ENCODE measurements around the gene CDH12. TPM values are rescaled to one million over a fixed set of nuclear protein-coding genes. Genes with fewer than 3 reads are reported as not detected.
"Not testable (repeated sequence)": the region's sequence is repeated elsewhere in the genome, so short reads cannot be mapped to it uniquely, and the experiment has no call there.

CDH12 gene
- total RNA-seq, 1 donor from 2014 or later: not detected

- DNase-seq (no peak), ATAC-seq (no peak)
- intact Hi-C loops (cut with micrococcal nuclease): no loop called here
Measured at GRCh38 chr5:22596404-22596970, 256.7 kb downstream of the CDH12 start.

GRCh38 chr5:22594491-22594890 is 258.7 kb downstream of the CDH12 start:
- intact Hi-C loops (cut with micrococcal nuclease): no loop called here
- ATAC-seq (no peak), DNase-seq (no peak)

GRCh38 chr5:22593592-22593991 is 259.6 kb downstream of the CDH12 start:
- DNase-seq: no peak
- ATAC-seq: no peak
- intact Hi-C loops (cut with micrococcal nuclease): no loop called here

- ATAC-seq (no peak), DNase-seq (no peak)
- intact Hi-C loops (cut with micrococcal nuclease): no loop called here
Measured at GRCh38 chr5:22591461-22591860, 261.7 kb downstream of the CDH12 start.

GRCh38 chr5:22590677-22591268 is 262.4 kb downstream of the CDH12 start:
- ATAC-seq: no peak
- intact Hi-C loops (cut with micrococcal nuclease): no loop called here
- no peak for DNase-seq

GRCh38 chr5:22577711-22578110 is 275.4 kb downstream of the CDH12 start:
- no peak for ATAC-seq
- DNase-seq: no peak
- intact Hi-C loops (cut with micrococcal nuclease): no loop called here

- no peak for ATAC-seq
- DNase-seq: no peak
- intact Hi-C loops (cut with micrococcal nuclease): no loop called here
Measured at GRCh38 chr5:22577006-22577405, 276.1 kb downstream of the CDH12 start.

- no peak for ATAC-seq
- intact Hi-C loops (cut with micrococcal nuclease): no loop called here
- no peak for DNase-seq
Measured at GRCh38 chr5:22572941-22573340, 280.2 kb downstream of the CDH12 start.

- intact Hi-C loops (cut with micrococcal nuclease): no loop called here
- ATAC-seq: no peak
Measured at GRCh38 chr5:22567983-22568382, 285.2 kb downstream of the CDH12 start.

GRCh38 chr5:22560147-22560546 is 293.0 kb downstream of the CDH12 start:
- intact Hi-C loops (cut with micrococcal nuclease): no loop called here
- DNase-seq: no peak
- ATAC-seq: no peak

More at GRCh38 chr5:22567983-22568382, 285.2 kb downstream of the CDH12 start:
- DNase-seq: no peak

- DNase-seq (no peak), ATAC-seq (no peak)
- intact Hi-C loops (cut with micrococcal nuclease): no loop called here
Measured at GRCh38 chr5:22557251-22557650, 295.9 kb downstream of the CDH12 start.

GRCh38 chr5:22554475-22554874 is 298.7 kb downstream of the CDH12 start:
- no peak for DNase-seq
- ATAC-seq: no peak
- intact Hi-C loops (cut with micrococcal nuclease): no loop called here

- ATAC-seq (no peak), DNase-seq (no peak)
- intact Hi-C loops (cut with micrococcal nuclease): no loop called here
Measured at GRCh38 chr5:22549876-22550671, 303.1 kb downstream of the CDH12 start.

GRCh38 chr5:22542340-22542739 is 310.8 kb downstream of the CDH12 start:
- intact Hi-C loops (cut with micrococcal nuclease): no loop called here
- ATAC-seq: no peak
- no peak for DNase-seq

GRCh38 chr5:22541037-22541436 is 312.1 kb downstream of the CDH12 start:
- intact Hi-C loops (cut with micrococcal nuclease): no loop called here
- DNase-seq (no peak), ATAC-seq (no peak)

GRCh38 chr5:22539762-22540161 is 313.4 kb downstream of the CDH12 start:
- no peak for ATAC-seq
- intact Hi-C loops (cut with micrococcal nuclease): no loop called here
- no peak for DNase-seq

- intact Hi-C loops (cut with micrococcal nuclease): no loop called here
- DNase-seq (no peak), ATAC-seq (no peak)
Measured at GRCh38 chr5:22531986-22532385, 321.2 kb downstream of the CDH12 start.

- ATAC-seq (no peak), DNase-seq (no peak)
- intact Hi-C loops (cut with micrococcal nuclease): no loop called here
Measured at GRCh38 chr5:22521521-22521920, 331.6 kb downstream of the CDH12 start.

- intact Hi-C loops (cut with micrococcal nuclease); DNase-seq; ATAC-seq: not testable (repeated sequence)
Measured at GRCh38 chr5:22516497-22516896, 336.6 kb downstream of the CDH12 start.

- DNase-seq (no peak), ATAC-seq (no peak)
- intact Hi-C loops (cut with micrococcal nuclease): no loop called here
Measured at GRCh38 chr5:22514231-22514630, 338.9 kb downstream of the CDH12 start.

GRCh38 chr5:22505891-22506290 is 347.3 kb downstream of the CDH12 start:
- ATAC-seq: no peak
- intact Hi-C loops (cut with micrococcal nuclease): no loop called here
- DNase-seq: no peak

All from left ventricle myocardium superior (tissue), 1 donor.